CD8-positive, alpha-beta memory T cell (primary cell): Measurements from ENCODE around the gene ICAM2. TPM values are rescaled to one million over a fixed set of nuclear protein-coding genes. Genes with fewer than 3 reads are reported as not detected.

Source experiments
- CTCF ChIA-PET: fragments of 350-600 bp; sonication (Branson Sonifier 250); formaldehyde crosslinking; loops from one replicate; lab custom pipeline; 2021; ENCODE audit warnings: antibody characterized with exemption; lab: Charles Lee
- POLR2A ChIA-PET: fragments of 350-600 bp; sonication (Branson Sonifier 250); formaldehyde crosslinking; loops from one replicate; lab custom pipeline; 2021; ENCODE audit warnings: antibody characterized with exemption; lab: Charles Lee
- DNase-seq, 5 donors: peaks; one replicate each; pipeline versions ENCODE4 v3.0.0 to v3.0.0-alpha.2; 2020 to 2022; ENCODE audit warnings: mixed read lengths in 1 of 5
- H3K27ac ChIP-seq: one replicate; pipeline ENCODE4 v1.7.0; 2013; ENCODE audit warnings: low read depth, mild to moderate bottlenecking, low read length, moderate library complexity
- H3K27me3 ChIP-seq: 2 replicates; pipeline ENCODE4 v1.7.0; 2013; ENCODE audit warnings: low read length, mild to moderate bottlenecking; ENCODE audit not compliant: insufficient read depth, poor library complexity, severe bottlenecking
- H3K36me3 ChIP-seq: 2 replicates; pipeline ENCODE4 v1.7.0; 2013; ENCODE audit warnings: mild to moderate bottlenecking, low read length, moderate library complexity; ENCODE audit not compliant: insufficient read depth
- H3K4me1 ChIP-seq: 2 replicates; pipeline ENCODE4 v1.7.0; 2013; ENCODE audit warnings: mild to moderate bottlenecking, low read length, moderate library complexity; ENCODE audit not compliant: insufficient read depth
- H3K4me3 ChIP-seq: 2 replicates; pipeline ENCODE4 v1.7.0; 2013; ENCODE audit warnings: mild to moderate bottlenecking, low read length
- H3K9me3 ChIP-seq: 2 replicates; pipeline ENCODE4 v1.7.0; 2013; ENCODE audit warnings: mild to moderate bottlenecking, low read length
- H3K27ac Mint-ChIP-seq, 8 donors: one replicate each; pipeline ENCODE4 v1.8.0; 2020 to 2021; ENCODE audit warnings: mixed read lengths in 8 of 8, mild to moderate bottlenecking in 6 of 8, inconsistent platforms in 3 of 8, moderate library complexity in 3 of 8
- H3K27me3 Mint-ChIP-seq, 2 donors: one replicate each; pipeline ENCODE4 v1.8.0; 2020 to 2021; ENCODE audit warnings: mixed read lengths in 2 of 2, mild to moderate bottlenecking in 1 of 2, moderate library complexity in 1 of 2
- H3K36me3 Mint-ChIP-seq, 3 donors: one replicate each; pipeline ENCODE4 v1.8.0; 2020 to 2021; ENCODE audit warnings: mixed read lengths in 3 of 3, inconsistent platforms in 1 of 3, mild to moderate bottlenecking in 1 of 3
- H3K4me1 Mint-ChIP-seq, 3 donors: one replicate each; pipeline ENCODE4 v1.8.0; 2020 to 2021; ENCODE audit warnings: mixed read lengths in 3 of 3, inconsistent platforms in 1 of 3, mild to moderate bottlenecking in 1 of 3
- H3K4me3 Mint-ChIP-seq, 7 donors: one replicate each; pipeline ENCODE4 v1.8.0; 2020 to 2021; ENCODE audit warnings: mixed read lengths in 7 of 7, mild to moderate bottlenecking in 6 of 7, moderate library complexity in 4 of 7, inconsistent platforms in 2 of 7
- H3K9me3 Mint-ChIP-seq, 5 donors: one replicate each; pipeline ENCODE4 v1.8.0; 2020 to 2022; ENCODE audit warnings: mixed read lengths in 5 of 5, mild to moderate bottlenecking in 3 of 5, moderate library complexity in 2 of 5, inconsistent platforms in 1 of 5
- polyA plus RNA-seq: library from polyadenylated mRNA; unstranded; fragments of 300-500 nt; fragmentation: Illumina TruSeq; gene quantifications from one replicate; pipeline ENCODE4 v1.2.3, GENCODE V29; 2021
- total RNA-seq, 2 experiments: library from RNA; stranded (reverse); gene quantifications; one replicate each; pipeline ENCODE4 v1.2.3, GENCODE V29; 2021

Gene ICAM2
- total and polyA plus RNA-seq, 3 experiments from 2014 or later, result 77.4 to 301 (median 80.7) TPM

DNA sequence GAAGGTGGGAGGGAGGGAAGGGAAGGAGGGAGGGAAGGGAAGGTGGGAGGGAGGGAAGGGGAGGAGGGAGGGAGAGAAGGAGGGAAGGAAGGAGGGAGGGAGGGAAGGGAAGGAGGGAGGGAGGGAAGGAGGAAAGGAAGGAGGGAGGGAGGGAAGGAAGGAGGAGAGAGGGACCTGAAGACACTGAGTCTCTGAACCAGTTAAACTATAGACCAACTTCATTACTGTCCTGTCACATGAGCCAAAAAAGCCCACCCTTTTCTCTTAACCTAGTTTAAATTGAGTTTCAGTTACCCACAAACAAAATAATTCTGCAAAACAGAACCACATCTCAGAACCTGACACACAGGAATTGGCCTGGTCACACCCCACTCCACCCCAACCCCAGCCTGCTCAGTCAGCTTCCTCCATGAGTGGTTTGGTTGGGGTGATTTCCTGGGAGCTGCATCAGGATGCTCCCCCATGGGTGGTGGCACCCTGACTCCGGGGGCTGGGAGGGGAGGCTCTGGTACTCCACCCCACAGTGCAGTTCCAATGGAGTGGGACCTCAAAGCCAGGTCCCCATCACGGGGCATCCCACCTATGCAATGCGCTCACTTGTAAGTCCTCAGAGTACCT is 27.0 kb downstream of the ICAM2 start:
- peaks cover 35% of the 10 kb centered on the region for H3K4me1 ChIP-seq
- H3K27me3 ChIP-seq, result no peaks in the 10 kb centered on the region
- H3K9me3 Mint-ChIP-seq, result no peaks in the 10 kb centered on the region
- H3K4me1 Mint-ChIP-seq, result peaks cover 54 to 75% (median 73%) of the 10 kb centered on the region in 3 donors
- CTCF ChIA-PET, result interaction anchor here (0.8 to 12.2 kb wide), 9 partner anchors 23 to 137 kb away, joined by 3 to 246 read pairs (median 4); partner anchors contain the start of genes ERN1 and ICAM2
- no peaks in the 10 kb centered on the region for H3K36me3 ChIP-seq
- no peaks in the 10 kb centered on the region for H3K27me3 Mint-ChIP-seq
- no peak overlapping the region for H3K4me3 ChIP-seq
- H3K27ac Mint-ChIP-seq, result peak overlapping the region; percentile 59 to 95 (median 86)
- peak overlapping the region; percentile 32 to 76 (median 63) for H3K4me3 Mint-ChIP-seq
- H3K9me3 ChIP-seq, result no peaks in the 10 kb centered on the region
- H3K36me3 Mint-ChIP-seq, result peaks cover 0 to 2% (median 0%) of the 10 kb centered on the region in 3 donors
- no peak overlapping the region for H3K27ac ChIP-seq
- POLR2A ChIA-PET, result interaction anchor here (0.6 to 2.7 kb wide), 5 partner anchors 27 to 138 kb away, joined by 4 to 20 read pairs (median 6); partner anchors contain the start of gene ICAM2
- peak in 4 of 5 donors; percentile 35 to 67 (median 47) for DNase-seq

DNA sequence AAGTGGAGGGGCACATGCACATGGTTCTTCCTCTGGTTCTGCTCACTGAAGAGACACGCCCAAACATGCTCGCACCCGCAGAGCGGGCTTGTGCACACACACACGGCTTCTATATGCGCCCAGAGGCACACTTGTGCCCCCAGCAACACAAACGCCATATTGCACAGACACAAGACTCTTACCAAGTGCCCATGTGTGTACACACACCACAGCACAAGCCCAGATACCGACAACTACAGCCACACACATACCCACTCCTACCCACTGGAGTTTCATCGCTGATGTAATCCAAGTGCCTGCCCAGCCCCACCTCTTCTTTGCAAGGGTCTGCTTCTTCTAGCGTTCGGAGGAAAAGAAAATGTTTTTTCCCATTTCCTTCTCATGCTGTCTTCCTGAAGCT is 28.8 kb downstream of the ICAM2 start:
- no peaks in the 10 kb centered on the region for H3K36me3 Mint-ChIP-seq
- peak in 1 of 5 donors; percentile 35 for DNase-seq
- H3K4me3 ChIP-seq, result no peak overlapping the region
- H3K4me1 Mint-ChIP-seq, result peaks cover 48 to 64% (median 60%) of the 10 kb centered on the region in 3 donors
- POLR2A ChIA-PET, result no interaction called here
- CTCF ChIA-PET, result interaction anchor here (2.0 to 12.2 kb wide), 3 partner anchors 34 to 72 kb away, joined by 9 to 246 read pairs (median 10); partner anchors contain the start of gene ICAM2
- H3K4me1 ChIP-seq, result peaks cover 24% of the 10 kb centered on the region
- H3K27me3 Mint-ChIP-seq, result no peaks in the 10 kb centered on the region
- peak overlapping the region in 5 of 7 donors; percentile 5 to 87 (median 48) for H3K4me3 Mint-ChIP-seq
- no peaks in the 10 kb centered on the region for H3K9me3 Mint-ChIP-seq
- no peaks in the 10 kb centered on the region for H3K36me3 ChIP-seq
- no peak overlapping the region for H3K27ac ChIP-seq
- no peaks in the 10 kb centered on the region for H3K27me3 ChIP-seq
- H3K27ac Mint-ChIP-seq, result peak overlapping the region; percentile 23 to 96 (median 76)
- H3K9me3 ChIP-seq, result no peaks in the 10 kb centered on the region

GRCh38 chr17:63989622-63990345 is 30.6 kb downstream of the ICAM2 start:
- Mint-ChIP-seq H3K27ac (peak overlapping the region in 4 of 8 donors; percentile 21 to 84 (median 54)), H3K36me3 (no peaks in the 10 kb centered on the region), H3K27me3 (no peaks in the 10 kb centered on the region), H3K9me3 (no peaks in the 10 kb centered on the region), H3K4me3 (peak overlapping the region in 6 of 7 donors; percentile 12 to 84 (median 63)), H3K4me1 (peaks cover 56 to 68% (median 65%) of the 10 kb centered on the region in 3 donors)
- H3K27ac ChIP-seq, result no peak overlapping the region
- peaks cover 33% of the 10 kb centered on the region for H3K4me1 ChIP-seq
- no peaks in the 10 kb centered on the region for H3K36me3 ChIP-seq
- H3K4me3 ChIP-seq, result no peak overlapping the region
- DNase-seq, result no peak
- ChIA-PET CTCF (interaction anchor here (0.8 to 12.2 kb wide), 18 partner anchors 10 to 144 kb away, joined by 3 to 246 read pairs (median 6); partner anchors contain the start of genes CSHL1, GH1 and ICAM2), POLR2A (interaction anchor here (0.5 to 1.4 kb wide), 5 partner anchors 22 to 156 kb away, joined by 3 to 8 read pairs (median 3); partner anchors contain the start of gene ICAM2)
- no peaks in the 10 kb centered on the region for H3K9me3 ChIP-seq
- no peaks in the 10 kb centered on the region for H3K27me3 ChIP-seq

- Mint-ChIP-seq H3K27ac (peak overlapping the region in 5 of 8 donors; percentile 33 to 87 (median 75)), H3K4me1 (peaks cover 53 to 63% (median 58%) of the 10 kb centered on the region in 3 donors), H3K9me3 (no peaks in the 10 kb centered on the region), H3K4me3 (peak overlapping the region in 1 of 7 donors; percentile 26), H3K27me3 (no peaks in the 10 kb centered on the region), H3K36me3 (no peaks in the 10 kb centered on the region)
- Histone ChIP-seq H3K4me1 (peaks cover 34% of the 10 kb centered on the region), H3K27me3 (no peaks in the 10 kb centered on the region), H3K36me3 (no peaks in the 10 kb centered on the region), H3K27ac (no peak overlapping the region), H3K4me3 (no peak overlapping the region), H3K9me3 (no peaks in the 10 kb centered on the region)
- no peak for DNase-seq
- ChIA-PET CTCF (interaction anchor here (0.5 to 12.2 kb wide), 8 partner anchors 36 to 145 kb away, joined by 3 to 246 read pairs (median 8); partner anchors contain the start of genes CSHL1, GH1 and ICAM2), POLR2A (no interaction called here)
Measured at GRCh38 chr17:63988741-63989621, 31.5 kb downstream of the ICAM2 start.

DNA sequence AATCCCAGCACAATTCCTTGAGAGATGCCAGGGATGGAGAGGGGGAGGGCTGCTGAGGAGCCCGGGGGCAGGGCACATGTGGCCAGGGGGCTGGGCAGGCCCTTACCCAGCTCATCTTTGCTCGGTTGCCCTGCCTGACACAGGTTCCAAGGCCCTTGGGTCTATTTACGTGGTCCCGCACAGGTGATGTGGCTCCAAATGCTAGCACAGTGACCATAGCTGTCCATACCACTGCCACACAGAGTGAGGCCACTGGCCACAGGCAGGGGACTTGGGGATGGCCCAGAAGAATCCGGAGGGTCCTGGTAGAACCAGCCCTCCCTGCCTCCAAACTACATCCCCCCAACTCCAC is 32.3 kb downstream of the ICAM2 start:
- Histone ChIP-seq H3K9me3 (no peaks in the 10 kb centered on the region), H3K36me3 (no peaks in the 10 kb centered on the region), H3K27ac (no peak overlapping the region), H3K27me3 (no peaks in the 10 kb centered on the region), H3K4me1 (peaks cover 27% of the 10 kb centered on the region), H3K4me3 (no peak overlapping the region)
- peak overlapping the region in 2 of 8 donors; percentile 32 to 48 for H3K27ac Mint-ChIP-seq
- H3K4me1 Mint-ChIP-seq, result peaks cover 47 to 55% (median 50%) of the 10 kb centered on the region in 3 donors
- H3K4me3 Mint-ChIP-seq, result no peak overlapping the region
- no peak for DNase-seq
- POLR2A ChIA-PET, result no interaction called here
- no peaks in the 10 kb centered on the region for H3K36me3 Mint-ChIP-seq
- H3K27me3 Mint-ChIP-seq, result no peaks in the 10 kb centered on the region
- no peaks in the 10 kb centered on the region for H3K9me3 Mint-ChIP-seq
- CTCF ChIA-PET, result interaction anchor here (0.5 to 4.2 kb wide), 4 partner anchors 38 to 77 kb away, joined by 3 to 15 read pairs (median 4); partner anchors contain the start of gene CSHL1

GRCh38 chr17:63987221-63988126 is 33.0 kb downstream of the ICAM2 start:
- H3K4me3 ChIP-seq, result no peak overlapping the region
- no peaks in the 10 kb centered on the region for H3K27me3 Mint-ChIP-seq
- ChIA-PET POLR2A (no interaction called here), CTCF (interaction anchor here (1.0 to 4.2 kb wide), 5 partner anchors 38 to 146 kb away, joined by 3 to 18 read pairs (median 5); partner anchors contain the start of genes CSHL1 and GH1)
- peak in 1 of 5 donors; percentile 34 for DNase-seq
- peaks cover 0 to 4% (median 0%) of the 10 kb centered on the region in 3 donors for H3K36me3 Mint-ChIP-seq
- no peaks in the 10 kb centered on the region for H3K9me3 ChIP-seq
- peaks cover 22% of the 10 kb centered on the region for H3K4me1 ChIP-seq
- no peaks in the 10 kb centered on the region for H3K36me3 ChIP-seq
- peaks cover 43 to 51% (median 45%) of the 10 kb centered on the region in 3 donors for H3K4me1 Mint-ChIP-seq
- H3K27ac Mint-ChIP-seq, result peak overlapping the region in 6 of 8 donors; percentile 40 to 78 (median 54)
- H3K9me3 Mint-ChIP-seq, result peaks cover 0 to 4% (median 0%) of the 10 kb centered on the region in 5 donors
- no peaks in the 10 kb centered on the region for H3K27me3 ChIP-seq
- no peak overlapping the region for H3K27ac ChIP-seq
- H3K4me3 Mint-ChIP-seq, result no peak overlapping the region
